Naive thymus-derived CD4-positive, alpha-beta T cell (primary cell): ENCODE data around the gene NANOS3. TPM values are rescaled to one million over a fixed set of nuclear protein-coding genes. Genes with fewer than 3 reads are reported as not detected.
A peak's percentile ranks its signal among the peaks of the same experiment; 100 is the strongest.

Experiments used
- ATAC-seq: fragments of 150-1000 bp; cut with Tn5 transposase; 2 replicates; pipeline ENCODE4 v1.10.0; 2021; ENCODE audit warnings: mild to moderate bottlenecking, moderate library complexity
- CTCF ChIA-PET: fragments of 350-600 bp; sonication (Branson Sonifier 250); formaldehyde crosslinking; loops from one replicate; lab custom pipeline; 2021; ENCODE audit warnings: antibody characterized with exemption; lab: Charles Lee
- POLR2A ChIA-PET: fragments of 350-600 bp; sonication (Branson Sonifier 250); formaldehyde crosslinking; loops from one replicate; lab custom pipeline; 2021; ENCODE audit warnings: antibody characterized with exemption, inconsistent platforms; lab: Charles Lee
- DNase-seq, 9 donors: peaks; one replicate each; pipeline versions ENCODE4 v3.0.0 to v3.0.0-alpha.2; 2020 to 2022; ENCODE audit warnings: mixed read lengths in 1 of 9
- H3K27ac ChIP-seq: one replicate; pipeline ENCODE4 v1.7.0; 2013; ENCODE audit warnings: mild to moderate bottlenecking, low read depth, low read length, moderate library complexity
- H3K27me3 ChIP-seq, 2 donors: one replicate each; pipeline ENCODE4 v1.7.0; 2013; ENCODE audit warnings: low read length in 2 of 2, mild to moderate bottlenecking in 2 of 2, moderate library complexity in 2 of 2; ENCODE audit not compliant: control insufficient read depth in 2 of 2, insufficient read depth in 2 of 2
- H3K36me3 ChIP-seq, 3 experiments: 1 replicate in 2 of 3; 2 replicates in 1 of 3; pipeline ENCODE4 v1.7.0; 2013; ENCODE audit warnings: low read length in 3 of 3, mild to moderate bottlenecking in 3 of 3, moderate library complexity in 1 of 3; ENCODE audit not compliant: insufficient read depth in 3 of 3, control insufficient read depth in 2 of 3
- H3K4me1 ChIP-seq, 2 donors: one replicate each; pipeline ENCODE4 v1.7.0; 2013; ENCODE audit warnings: low read length in 2 of 2, mild to moderate bottlenecking in 2 of 2, moderate library complexity in 1 of 2; ENCODE audit not compliant: control insufficient read depth in 2 of 2, insufficient read depth in 2 of 2
- H3K4me3 ChIP-seq: 2 replicates; pipeline ENCODE4 v1.7.0; 2013; ENCODE audit warnings: mild to moderate bottlenecking, low read length
- H3K9me3 ChIP-seq, 3 experiments: 1 replicate in 2 of 3; 2 replicates in 1 of 3; pipeline ENCODE4 v1.7.0; 2013; ENCODE audit warnings: low read length in 3 of 3; ENCODE audit not compliant: control insufficient read depth in 2 of 3
- H3K27ac Mint-ChIP-seq, 9 donors: one replicate each; pipeline ENCODE4 v1.8.0; 2020 to 2022; ENCODE audit warnings: mixed read lengths in 9 of 9, mild to moderate bottlenecking in 8 of 9, moderate library complexity in 5 of 9, inconsistent platforms in 2 of 9
- H3K27me3 Mint-ChIP-seq, 5 donors: one replicate each; pipeline ENCODE4 v1.8.0; 2021 to 2022; ENCODE audit warnings: mixed read lengths in 5 of 5, mild to moderate bottlenecking in 1 of 5
- H3K36me3 Mint-ChIP-seq, 5 donors: one replicate each; pipeline ENCODE4 v1.8.0; 2020 to 2022; ENCODE audit warnings: mixed read lengths in 5 of 5, mild to moderate bottlenecking in 3 of 5, inconsistent platforms in 1 of 5
- H3K4me1 Mint-ChIP-seq, 7 donors: one replicate each; pipeline ENCODE4 v1.8.0; 2020 to 2022; ENCODE audit warnings: mixed read lengths in 7 of 7, mild to moderate bottlenecking in 3 of 7, inconsistent platforms in 1 of 7
- H3K4me3 Mint-ChIP-seq, 10 donors: one replicate each; pipeline ENCODE4 v1.8.0; 2020 to 2022; ENCODE audit warnings: mild to moderate bottlenecking in 10 of 10, mixed read lengths in 10 of 10, moderate library complexity in 6 of 10, inconsistent platforms in 2 of 10
- H3K9me3 Mint-ChIP-seq, 11 donors: one replicate each; pipeline ENCODE4 v1.8.0; 2020 to 2022; ENCODE audit warnings: mixed read lengths in 11 of 11, mild to moderate bottlenecking in 4 of 11, inconsistent platforms in 1 of 11, moderate library complexity in 1 of 11
- intact Hi-C, 2 donors: fragments of 100-400 bp; cut with micrococcal nuclease; formaldehyde crosslinking; loops; one replicate each; pipeline ENCODE4 v1.15.1; 2023
- polyA plus RNA-seq, 2 donors: library from polyadenylated mRNA; unstranded; fragments of 300-500 nt; fragmentation: Illumina TruSeq; gene quantifications; one replicate each; pipeline ENCODE4 v1.2.3, GENCODE V29; 2021
- total RNA-seq, 6 experiments: library from RNA in 5 of 6; stranded (reverse) in 5 of 6; gene quantifications; 1 replicate in 5 of 6; 2 replicates in 1 of 6; pipeline ENCODE4 v1.2.3 and lab custom pipeline; 2021 to 2026

Gene NANOS3
- total and polyA plus RNA-seq, 7 experiments from 2014 or later, result 1.3 to 3.4 TPM; not detected in 5

DNA sequence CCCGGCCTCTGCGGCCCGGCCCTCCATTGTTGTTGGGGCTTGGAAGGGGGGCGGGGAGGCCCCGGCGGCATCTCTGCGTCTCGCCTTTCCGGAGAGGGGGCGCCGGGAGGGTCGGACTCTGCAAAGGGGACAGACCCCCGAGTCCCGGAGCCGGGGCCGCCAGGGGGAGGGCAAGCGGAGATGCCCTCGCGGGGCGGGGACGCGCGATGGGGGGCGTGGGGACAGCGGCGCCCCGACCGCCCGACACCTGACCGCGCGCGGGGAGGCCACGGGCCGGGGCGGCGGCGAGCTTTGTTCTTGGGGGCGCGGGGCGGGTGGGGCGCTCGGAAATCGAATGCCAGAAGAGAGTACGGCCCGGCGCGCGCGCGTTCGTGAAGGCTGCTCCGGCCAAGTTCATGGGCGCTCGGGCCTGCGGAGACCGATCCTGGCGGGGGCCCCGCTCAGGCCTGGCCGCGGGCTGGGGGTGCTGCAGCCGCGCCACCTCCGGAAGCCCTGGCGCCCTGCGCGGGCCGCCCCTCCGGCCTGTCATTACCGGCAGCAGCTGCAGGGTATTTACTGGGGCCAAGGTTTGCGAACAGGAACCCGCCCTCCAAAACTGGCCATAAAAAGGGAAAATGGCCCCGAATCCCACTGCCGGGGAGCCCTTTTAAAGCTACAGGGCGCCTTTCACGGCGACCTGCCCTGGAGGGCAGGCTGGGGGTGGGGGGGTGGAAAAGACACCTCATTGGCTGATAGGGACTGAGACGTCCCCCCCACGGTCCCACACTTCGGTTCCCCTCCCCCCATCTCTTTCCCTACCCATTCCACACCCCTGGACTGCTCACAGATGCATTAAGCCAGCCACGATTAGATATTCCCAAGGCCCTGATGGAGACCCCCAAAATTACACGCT is 11.1 kb upstream of the NANOS3 start:
- Histone ChIP-seq H3K27ac (no peak overlapping the region), H3K9me3 (no peaks in the 10 kb centered on the region), H3K4me1 (peaks cover 13 to 19% of the 10 kb centered on the region in 2 donors), H3K36me3 (no peaks in the 10 kb centered on the region), H3K4me3 (peak overlapping the region; percentile 48), H3K27me3 (peaks cover 7 to 12% of the 10 kb centered on the region in 2 donors)
- peak overlapping the region; percentile 45 to 86 (median 72) for H3K4me3 Mint-ChIP-seq
- H3K36me3 Mint-ChIP-seq, result peaks cover 0 to 5% (median 5%) of the 10 kb centered on the region in 5 donors
- H3K4me1 Mint-ChIP-seq, result peaks cover 18 to 37% (median 23%) of the 10 kb centered on the region in 7 donors
- CTCF ChIA-PET, result interaction anchor here (0.5 to 0.6 kb wide), 2 partner anchors 12 to 89 kb away, joined by 4 read pairs; no protein-coding TSS in a partner anchor
- peaks cover 0 to 9% (median 0%) of the 10 kb centered on the region in 11 donors for H3K9me3 Mint-ChIP-seq
- peak overlapping the region in 1 of 9 donors; percentile 47 for H3K27ac Mint-ChIP-seq
- ATAC-seq, result no peak
- intact Hi-C loops, result no loop called here
- no peak for DNase-seq
- POLR2A ChIA-PET, result interaction anchor here (1.5 to 2.1 kb wide), 2 partner anchors 77 to 82 kb away, joined by 4 to 6 read pairs; no protein-coding TSS in a partner anchor
- peaks cover 30 to 50% (median 36%) of the 10 kb centered on the region in 5 donors for H3K27me3 Mint-ChIP-seq

DNA sequence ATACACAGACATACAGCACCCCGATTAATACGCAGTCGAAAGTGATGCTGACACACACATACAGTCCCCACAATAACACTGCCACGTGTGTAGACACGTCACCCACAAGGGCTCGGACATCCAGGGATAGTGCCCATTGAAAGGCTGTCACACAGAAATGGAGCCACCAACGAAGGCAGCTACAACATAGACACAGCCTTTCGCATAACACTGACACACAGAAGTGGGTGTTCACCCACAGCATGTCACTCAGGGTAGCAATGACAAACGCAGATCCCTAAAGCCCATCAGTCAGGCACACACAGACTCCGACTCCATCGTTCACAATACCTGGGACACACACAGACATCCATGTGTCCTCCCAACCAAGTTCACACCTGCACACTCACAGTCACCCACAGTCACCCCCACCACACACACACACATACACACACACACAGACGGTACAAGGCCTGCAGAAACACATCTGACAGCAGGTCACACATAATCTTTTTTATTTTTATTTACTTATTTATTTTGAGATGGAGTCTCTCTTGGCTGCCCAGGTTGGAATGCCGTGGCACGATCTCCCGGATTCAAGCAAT is 10.4 kb upstream of the NANOS3 start:
- H3K4me1 ChIP-seq, result peaks cover 9 to 11% of the 10 kb centered on the region in 2 donors
- H3K27ac ChIP-seq, result no peak overlapping the region
- Mint-ChIP-seq H3K4me1 (peaks cover 16 to 31% (median 23%) of the 10 kb centered on the region in 7 donors), H3K9me3 (peaks cover 0 to 10% (median 0%) of the 10 kb centered on the region in 11 donors), H3K36me3 (peaks cover 0 to 5% (median 5%) of the 10 kb centered on the region in 5 donors), H3K27me3 (peaks cover 34 to 54% (median 37%) of the 10 kb centered on the region in 5 donors), H3K4me3 (peak overlapping the region; percentile 45 to 86 (median 72)), H3K27ac (peak overlapping the region in 4 of 9 donors; percentile 2 to 82 (median 26))
- peaks cover 7 to 12% of the 10 kb centered on the region in 2 donors for H3K27me3 ChIP-seq
- intact Hi-C loops, result no loop called here
- no peak overlapping the region for H3K4me3 ChIP-seq
- CTCF ChIA-PET, result interaction anchor here (0.5 to 0.6 kb wide), 2 partner anchors 12 to 90 kb away, joined by 4 read pairs; no protein-coding TSS in a partner anchor
- POLR2A ChIA-PET, result interaction anchor here (0.6 to 2.1 kb wide), 3 partner anchors 78 to 183 kb away, joined by 4 to 6 read pairs (median 4); no protein-coding TSS in a partner anchor
- ATAC-seq (no peak), DNase-seq (no peak)
- H3K36me3 ChIP-seq, result no peaks in the 10 kb centered on the region
- no peaks in the 10 kb centered on the region for H3K9me3 ChIP-seq

DNA sequence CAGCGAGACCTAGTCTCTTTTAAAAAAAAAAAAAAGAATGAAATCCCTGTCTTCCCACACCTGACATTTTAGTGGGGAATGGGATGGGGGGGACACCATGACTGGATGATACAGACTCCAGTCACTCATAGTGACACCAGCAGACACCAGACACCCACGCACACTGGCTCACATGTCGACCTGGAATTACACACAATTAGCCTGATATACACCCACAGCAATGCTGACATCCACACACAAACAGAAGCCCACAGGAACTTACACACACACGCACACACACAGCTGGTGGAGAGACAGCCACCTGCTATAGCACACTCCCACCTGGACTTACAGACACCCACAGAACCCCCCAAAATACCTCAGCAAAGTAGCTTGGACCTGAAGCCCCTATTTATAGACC is 8.3 kb upstream of the NANOS3 start:
- H3K36me3 ChIP-seq, result no peaks in the 10 kb centered on the region
- CTCF ChIA-PET, result no interaction called here
- no peaks in the 10 kb centered on the region for H3K9me3 ChIP-seq
- H3K27me3 ChIP-seq, result peaks cover 7 to 12% of the 10 kb centered on the region in 2 donors
- H3K27ac ChIP-seq, result no peak overlapping the region
- no peak for DNase-seq
- POLR2A ChIA-PET, result no interaction called here
- ATAC-seq, result no peak
- intact Hi-C loops, result no loop called here
- no peak overlapping the region for H3K4me3 ChIP-seq
- Mint-ChIP-seq H3K27me3 (peaks cover 33 to 53% (median 36%) of the 10 kb centered on the region in 5 donors), H3K36me3 (peaks cover 0 to 5% (median 5%) of the 10 kb centered on the region in 5 donors), H3K9me3 (peaks cover 0 to 10% (median 0%) of the 10 kb centered on the region in 11 donors), H3K4me1 (peaks cover 13 to 22% (median 18%) of the 10 kb centered on the region in 7 donors), H3K4me3 (no peak overlapping the region), H3K27ac (peak overlapping the region in 2 of 9 donors; percentile 32 to 43)
- H3K4me1 ChIP-seq, result peaks cover 9% of the 10 kb centered on the region in 2 donors

- Mint-ChIP-seq H3K27me3 (peaks cover 28 to 50% (median 30%) of the 10 kb centered on the region in 5 donors), H3K9me3 (peaks cover 0 to 9% (median 0%) of the 10 kb centered on the region in 11 donors), H3K27ac (no peak overlapping the region), H3K36me3 (peaks cover 0 to 5% (median 5%) of the 10 kb centered on the region in 5 donors), H3K4me3 (no peak overlapping the region), H3K4me1 (peaks cover 10 to 19% (median 14%) of the 10 kb centered on the region in 7 donors)
- DNase-seq, result no peak
- Histone ChIP-seq H3K27ac (no peak overlapping the region), H3K36me3 (no peaks in the 10 kb centered on the region), H3K27me3 (peaks cover 7 to 12% of the 10 kb centered on the region in 2 donors), H3K4me1 (peaks cover 8 to 9% of the 10 kb centered on the region in 2 donors), H3K4me3 (no peak overlapping the region), H3K9me3 (no peaks in the 10 kb centered on the region)
- ChIA-PET POLR2A (no interaction called here), CTCF (interaction anchor here (0.6 to 1.1 kb wide), 2 partner anchors 85 to 90 kb away, joined by 7 to 10 read pairs; no protein-coding TSS in a partner anchor)
- no peak for ATAC-seq
- intact Hi-C loops, result no loop called here
Measured at GRCh38 chr19:13869281-13869680, 7.7 kb upstream of the NANOS3 start.

DNA sequence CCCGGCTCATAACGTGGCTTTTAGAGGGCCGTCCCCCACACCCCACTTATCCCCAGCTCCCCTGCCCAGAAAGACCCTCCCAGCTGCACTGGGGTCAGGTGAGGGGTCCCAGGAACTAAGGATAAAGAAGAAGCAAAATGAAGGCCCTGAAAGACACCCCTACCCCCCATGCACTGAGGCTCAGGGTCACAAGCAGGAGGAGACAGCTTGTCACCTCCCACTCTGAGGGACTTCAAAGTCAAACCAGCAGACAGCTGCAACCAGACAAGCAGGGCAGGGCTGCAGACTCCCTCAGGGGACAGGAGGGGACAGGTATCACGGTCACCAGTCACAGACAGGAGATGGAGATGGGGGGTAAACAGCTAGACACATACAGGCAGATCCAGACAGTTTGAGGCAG is 6.1 kb upstream of the NANOS3 start:
- Mint-ChIP-seq H3K36me3 (peaks cover 0 to 5% (median 3%) of the 10 kb centered on the region in 5 donors), H3K4me1 (peaks cover 5 to 15% (median 9%) of the 10 kb centered on the region in 7 donors), H3K27ac (no peak overlapping the region), H3K9me3 (peaks cover 0 to 6% (median 0%) of the 10 kb centered on the region in 11 donors), H3K4me3 (peak overlapping the region in 3 of 10 donors; percentile 26 to 49 (median 32)), H3K27me3 (peaks cover 24 to 46% (median 26%) of the 10 kb centered on the region in 5 donors)
- Histone ChIP-seq H3K4me3 (no peak overlapping the region), H3K4me1 (peaks cover 4% of the 10 kb centered on the region in 2 donors), H3K27me3 (peaks cover 7 to 9% of the 10 kb centered on the region in 2 donors), H3K27ac (no peak overlapping the region), H3K36me3 (no peaks in the 10 kb centered on the region), H3K9me3 (no peaks in the 10 kb centered on the region)
- intact Hi-C loops, result no loop called here
- DNase-seq (no peak), ATAC-seq (no peak)
- POLR2A ChIA-PET, result no interaction called here
- CTCF ChIA-PET, result interaction anchor here (0.8 kb wide), 1 partner anchor 177 kb away, joined by 3 read pairs; no protein-coding TSS in a partner anchor

GRCh38 chr19:13872339-13872694 is 4.6 kb upstream of the NANOS3 start:
- Mint-ChIP-seq H3K27ac (peak overlapping the region in 2 of 9 donors; percentile 42 to 51), H3K9me3 (peaks cover 0 to 5% (median 0%) of the 10 kb centered on the region in 11 donors), H3K36me3 (no peaks in the 10 kb centered on the region), H3K4me1 (peaks cover 0 to 9% (median 3%) of the 10 kb centered on the region in 7 donors), H3K4me3 (peak overlapping the region in 9 of 10 donors; percentile 25 to 83 (median 74)), H3K27me3 (peaks cover 12 to 32% (median 14%) of the 10 kb centered on the region in 5 donors)
- DNase-seq (no peak), ATAC-seq (no peak)
- ChIA-PET POLR2A (interaction anchor here (0.8 kb wide), 1 partner anchor 160 kb away, joined by 4 read pairs; no protein-coding TSS in a partner anchor), CTCF (interaction anchor here (0.7 to 1.4 kb wide), 3 partner anchors 10 to 84 kb away, joined by 3 to 10 read pairs (median 3); partner anchors contain the start of gene PODNL1)
- H3K4me3 ChIP-seq, result no peak overlapping the region
- no peak overlapping the region for H3K27ac ChIP-seq
- intact Hi-C loops, result no loop called here
- no peaks in the 10 kb centered on the region for H3K27me3 ChIP-seq
- H3K36me3 ChIP-seq, result no peaks in the 10 kb centered on the region
- peaks cover 0 to 4% of the 10 kb centered on the region in 2 donors for H3K4me1 ChIP-seq
- no peaks in the 10 kb centered on the region for H3K9me3 ChIP-seq
